Sigmoid colon (tissue), 7 donors: ENCODE results near the gene NUDT22. TPM values are rescaled to one million over a fixed set of nuclear protein-coding genes. Genes with fewer than 3 reads are reported as not detected.
A peak's percentile ranks its signal among the peaks of the same experiment; 100 is the strongest.

ENCODE experiments used
- DNase-seq: peaks from one replicate; pipeline ENCODE4 v3.0.0-alpha.2; 2019
- H3K27ac ChIP-seq, 4 donors: fragments of 200-600 bp; sonication (generic); one replicate each; pipeline ENCODE4 v1.5.1; 2016 to 2019; ENCODE audit warnings: mild to moderate bottlenecking in 1 of 4
- H3K27me3 ChIP-seq, 3 donors: fragments of 200-600 bp; sonication (generic); one replicate each; pipeline ENCODE4 v1.5.1; 2019; ENCODE audit warnings: mild to moderate bottlenecking in 1 of 3
- H3K36me3 ChIP-seq, 4 donors: fragments of 200-600 bp; sonication (generic); one replicate each; pipeline ENCODE4 v1.5.1; 2016 to 2019
- H3K4me1 ChIP-seq, 4 donors: fragments of 200-600 bp; sonication (generic); one replicate each; pipeline ENCODE4 v1.5.1; 2017 to 2019
- H3K4me3 ChIP-seq, 4 donors: fragments of 200-600 bp; sonication (generic); one replicate each; pipeline ENCODE4 v1.5.1; 2017 to 2019; ENCODE audit warnings: mild to moderate bottlenecking in 2 of 4, moderate library complexity in 1 of 4
- H3K9me3 ChIP-seq, 4 donors: fragments of 200-600 bp in 3 of 4; sonication (generic) in 3 of 4; one replicate each; pipeline versions ENCODE4 v1.5.1 to v1.6.1; 2013 to 2019
- CTCF ChIP-seq, 4 experiments: fragments of 450-650 bp in 3 of 4; fragments of 200-600 bp in 1 of 4; IDR thresholded peaks; one replicate each; pipeline ENCODE4 v1.5.1; 2016 to 2019; ENCODE audit warnings: antibody characterized with exemption in 4 of 4, mild to moderate bottlenecking in 3 of 4, moderate library complexity in 2 of 4
- EP300 ChIP-seq, 4 donors: sonication (generic); formaldehyde crosslinking; IDR thresholded peaks; one replicate each; pipeline ENCODE4 v1.6.1; 2017; ENCODE audit warnings: antibody characterized with exemption in 4 of 4
- POLR2A ChIP-seq, 2 donors: fragments of 450-650 bp; IDR thresholded peaks; one replicate each; pipeline ENCODE4 v1.6.1; 2016; ENCODE audit warnings: antibody characterized with exemption in 2 of 2, mild to moderate bottlenecking in 2 of 2, moderate library complexity in 2 of 2
- POLR2AphosphoS5 ChIP-seq, 4 donors: sonication (generic); formaldehyde crosslinking; IDR thresholded peaks; one replicate each; pipeline ENCODE4 v1.6.1; 2017; ENCODE audit warnings: antibody characterized with exemption in 4 of 4
- WGBS, 2 donors: extraction: QIAGEN DNeasy Blood & Tissue Kit; methylation state at CpG; one replicate each; pipeline ENCODE4 v1.1.7; 2013; 5-methylcytosine and 5-hydroxymethylcytosine counted together
- intact Hi-C: fragments of 100-400 bp; cut with DNase I; formaldehyde crosslinking; loops from one replicate; pipeline ENCODE4 v1.15.1; 2023
- polyA plus RNA-seq, 3 donors: library from polyadenylated mRNA; stranded (reverse); fragments of 200-250 nt; gene quantifications; one replicate each; pipeline ENCODE4 v1.2.3, GENCODE V29; 2013
- total RNA-seq, 4 donors: library from RNA; depleted of rRNA; stranded (reverse); fragments of >200 nt; gene quantifications; one replicate each; pipeline ENCODE4 v1.1.0, GENCODE V29; 2016
- donor health status: healthy with polysubstance abuse.
- donor health status: Bipolar disorder and iron deficiency.
- donor health status: healthy.

The NUDT22 gene
- total and polyA plus RNA-seq, 7 donors, result 41.4 to 130 (median 64.8) TPM

- no peaks in the 10 kb centered on the region for H3K9me3 ChIP-seq
- TF ChIP-seq POLR2A (IDR thresholded peaks at IDR 0.05) (no peak), POLR2AphosphoS5 (IDR thresholded peaks at IDR 0.05) (peak in 3 of 4 donors; percentile 46 to 82 (median 77)), CTCF (IDR thresholded peaks at IDR 0.05) (peak; percentile 31 to 51 (median 48)), EP300 (IDR thresholded peaks at IDR 0.05) (no peak)
- H3K27ac ChIP-seq, result peak overlapping the region; percentile 17 to 69 (median 52)
- peak; percentile 94 for DNase-seq
- intact Hi-C loops, result loop anchor here (1.0 kb wide), 1 partner anchor 100 kb away; no protein-coding TSS in a partner anchor
- H3K4me3 ChIP-seq, result no peak overlapping the region
- peaks cover 29 to 60% (median 39%) of the 10 kb centered on the region in 4 donors for H3K36me3 ChIP-seq
- H3K27me3 ChIP-seq, result no peaks in the 10 kb centered on the region
- 12 to 30% methylated on average over 7 of the region's 7 CpGs for WGBS, 2 donors
- H3K4me1 ChIP-seq, result peaks cover 0 to 32% (median 18%) of the 10 kb centered on the region in 4 donors
Measured at GRCh38 chr11:64204464-64204989, 21.5 kb upstream of the NUDT22 start.

DNA sequence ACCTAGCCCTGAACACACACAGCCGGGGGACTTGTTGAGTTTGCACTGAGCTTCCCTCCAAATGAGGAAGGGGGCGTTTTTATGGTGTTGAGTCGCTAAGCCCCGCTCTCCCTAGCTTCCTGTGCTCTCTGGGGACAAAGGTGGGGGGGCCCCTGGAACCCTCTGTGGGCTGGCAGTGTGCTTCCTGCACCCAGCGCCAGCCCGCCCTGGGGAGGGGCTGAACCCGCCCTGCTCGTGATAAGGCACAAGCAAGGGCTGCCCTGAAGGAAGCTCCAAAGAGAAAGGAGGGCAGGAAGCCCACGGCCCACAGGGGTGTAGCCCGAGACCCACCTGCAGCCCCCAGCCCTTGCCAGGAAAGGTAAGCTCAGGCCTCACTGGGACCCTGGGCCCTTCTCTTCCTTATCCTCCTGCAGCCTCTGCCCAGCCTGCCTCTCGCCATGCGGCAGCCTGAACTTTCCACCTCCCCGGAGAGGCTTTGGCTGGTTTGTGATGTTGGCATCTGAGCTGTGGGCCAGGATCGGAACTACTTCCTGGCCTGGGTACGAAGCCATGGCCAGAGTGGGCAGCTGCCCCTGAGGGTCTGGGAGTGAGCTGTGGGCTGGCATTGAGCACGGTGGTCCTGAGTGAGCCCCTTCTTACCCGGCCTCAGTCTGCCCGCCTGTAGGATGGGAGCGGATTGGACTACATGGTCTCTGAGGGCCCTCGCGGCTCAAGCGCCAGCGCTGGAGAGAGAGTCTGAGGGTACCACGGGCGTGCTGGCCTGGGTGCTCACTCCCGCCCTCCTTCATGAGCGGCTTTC is 19.4 kb upstream of the NUDT22 start, which contains the start of gene FERMT3:
Gene FERMT3 (plus strand): TSS at position 265 of the 799 bp plus-strand sequence. CDS start 644 bp downstream, outside the sequence.
- Histone ChIP-seq H3K4me3 (peak within 1 kb of the TSS; percentile 0 to 41 (median 30)), H3K27me3 (no peaks in the 10 kb centered on the region), H3K36me3 (peaks cover 18 to 39% (median 22%) of the 10 kb centered on the region in 4 donors), H3K27ac (peak within 1 kb of the TSS; percentile 68 to 77 (median 70)), H3K9me3 (no peaks in the 10 kb centered on the region), H3K4me1 (peaks cover 0 to 32% (median 18%) of the 10 kb centered on the region in 4 donors)
- 37 to 39% methylated on average over 27 of the region's 27 CpGs for WGBS, 2 donors
- intact Hi-C loops, result no loop called here
- no peak for DNase-seq
- TF ChIP-seq CTCF (IDR thresholded peaks at IDR 0.05), result no peak
- TF ChIP-seq EP300 (IDR thresholded peaks at IDR 0.05), result no peak
- TF ChIP-seq POLR2AphosphoS5 (IDR thresholded peaks at IDR 0.05), result no peak
- TF ChIP-seq POLR2A (IDR thresholded peaks at IDR 0.05), result no peak

- Histone ChIP-seq H3K4me1 (peaks cover 0 to 32% (median 18%) of the 10 kb centered on the region in 4 donors), H3K9me3 (no peaks in the 10 kb centered on the region), H3K4me3 (peak overlapping the region; percentile 0 to 41 (median 30)), H3K27ac (peak overlapping the region; percentile 68 to 77 (median 70)), H3K27me3 (no peaks in the 10 kb centered on the region), H3K36me3 (peaks cover 18 to 31% (median 18%) of the 10 kb centered on the region in 4 donors)
- 31 to 73% methylated on average over 30 of the region's 30 CpGs for WGBS, 2 donors
- intact Hi-C loops, result no loop called here
- DNase-seq, result peak; percentile 85
- TF ChIP-seq CTCF (IDR thresholded peaks at IDR 0.05) (no peak), EP300 (IDR thresholded peaks at IDR 0.05) (no peak), POLR2AphosphoS5 (IDR thresholded peaks at IDR 0.05) (peak in 2 of 4 donors; percentile 33 to 41), POLR2A (IDR thresholded peaks at IDR 0.05) (no peak)
Measured at GRCh38 chr11:64207256-64208085, 18.6 kb upstream of the NUDT22 start.

DNA sequence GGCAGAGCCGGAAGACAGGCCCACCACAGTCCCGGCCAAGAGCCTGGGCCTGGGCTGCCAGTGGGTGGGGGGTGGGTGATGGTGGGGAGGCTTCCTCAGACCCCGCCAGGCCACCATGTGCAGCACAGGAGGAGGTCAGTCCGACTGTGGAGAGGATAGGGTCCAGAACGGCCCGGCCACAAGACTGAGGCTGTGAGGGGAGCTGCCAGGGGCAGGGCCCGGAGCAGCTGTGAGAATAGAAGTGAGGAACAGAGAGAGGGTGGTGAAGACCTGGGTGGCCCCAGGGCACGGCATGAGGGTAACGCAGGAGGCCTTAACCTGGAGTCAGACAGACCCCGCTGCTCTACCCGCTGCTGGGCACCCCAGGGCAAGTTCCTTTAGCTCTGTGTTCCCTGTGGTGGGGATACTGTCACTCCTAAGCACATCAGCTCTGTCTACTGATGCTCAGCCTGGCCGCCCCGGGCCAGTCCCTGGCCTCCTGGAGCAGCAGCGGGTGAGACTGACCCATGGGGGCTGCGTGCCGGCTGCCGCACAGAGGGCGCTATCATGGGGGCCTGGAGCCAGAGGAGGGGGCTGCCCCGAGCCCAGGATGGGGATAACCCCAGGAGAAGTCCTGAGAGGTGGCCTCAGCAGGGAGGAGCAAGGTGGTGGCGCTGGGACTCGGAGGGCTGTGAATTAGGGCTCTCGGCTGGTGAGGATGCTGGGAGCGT is 17.8 kb upstream of the NUDT22 start:
- no peak for TF ChIP-seq EP300 (IDR thresholded peaks at IDR 0.05)
- no peak for TF ChIP-seq POLR2A (IDR thresholded peaks at IDR 0.05)
- TF ChIP-seq POLR2AphosphoS5 (IDR thresholded peaks at IDR 0.05), result no peak
- no peak for TF ChIP-seq CTCF (IDR thresholded peaks at IDR 0.05)
- no peak for DNase-seq
- no peaks in the 10 kb centered on the region for H3K27me3 ChIP-seq
- intact Hi-C loops, result no loop called here
- peak overlapping the region in 3 of 4 donors; percentile 25 to 41 (median 34) for H3K4me3 ChIP-seq
- peaks cover 0 to 32% (median 18%) of the 10 kb centered on the region in 4 donors for H3K4me1 ChIP-seq
- peaks cover 10 to 23% (median 10%) of the 10 kb centered on the region in 4 donors for H3K36me3 ChIP-seq
- H3K9me3 ChIP-seq, result no peaks in the 10 kb centered on the region
- H3K27ac ChIP-seq, result peak overlapping the region; percentile 68 to 77 (median 70)
- WGBS, 2 donors, result 70 to 89% methylated on average over 23 of the region's 23 CpGs
